Activated T-helper 1 cell treated with anti-CD3 and anti-CD28 coated beads, Interleukin-2, amount 50 U/mL, for 16 hours (primary cell): Measurements from ENCODE around the gene MEPCE.

ENCODE experiments used
- DNase-seq, 2 donors: peaks; one replicate each; pipeline ENCODE4 v3.0.0-alpha.2; 2020; ENCODE audit warnings: low read depth in 1 of 2, low spot score in 1 of 2

Gene MEPCE

DNA sequence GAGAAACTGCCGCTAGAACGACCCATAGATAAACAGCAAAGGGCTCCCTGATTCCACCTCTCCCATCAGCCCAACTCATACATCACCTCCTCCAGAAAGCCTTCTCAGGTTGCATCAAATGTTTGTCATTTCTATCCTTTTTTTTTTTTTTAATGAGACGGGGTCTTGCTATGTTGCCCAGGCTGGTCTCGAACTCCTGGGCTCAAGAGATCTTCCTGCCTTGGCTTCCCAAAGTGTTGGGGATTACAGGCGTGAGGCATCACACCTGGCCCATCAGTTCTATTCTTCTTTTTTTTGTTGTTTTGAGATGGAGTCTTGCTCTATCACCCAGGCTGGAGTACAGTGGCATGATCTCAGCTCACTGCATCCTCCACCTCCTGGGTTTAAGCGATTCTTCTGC is 27.4 kb downstream of the MEPCE start:
- DNase-seq = no peak

GRCh38 chr7:100464210-100464660 is 34.6 kb downstream of the MEPCE start, which contains the start of gene SPACDR:
Gene SPACDR, minus strand, starts transcription at chr7:100464260. Its CDS starts 235 bp downstream, at chr7:100464025.
- DNase-seq = no peak

DNA sequence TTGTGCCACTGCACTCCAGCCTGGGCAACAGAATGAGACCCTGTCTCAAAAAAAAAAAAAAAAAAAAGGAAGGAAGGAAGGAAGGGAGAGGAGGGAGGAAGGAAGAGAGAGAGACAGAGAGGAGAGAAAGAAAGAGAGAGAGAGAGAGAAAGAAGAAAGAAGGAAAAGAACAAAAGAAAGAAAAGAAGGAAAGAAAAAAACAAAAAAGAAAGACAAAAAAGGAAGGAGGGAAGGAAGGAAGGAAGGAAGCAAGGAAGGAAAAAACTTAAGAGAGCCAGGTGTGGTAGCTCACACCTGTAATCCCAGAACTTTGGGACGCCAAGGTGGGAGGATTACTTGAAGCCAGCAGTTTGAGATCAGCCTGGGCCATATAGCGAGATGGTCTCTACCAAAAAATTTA is 35.2 kb downstream of the MEPCE start:
- no peak for DNase-seq

- DNase-seq = no peak
Observed at GRCh38 chr7:100465299-100465698, 35.7 kb downstream of the MEPCE start.

DNA sequence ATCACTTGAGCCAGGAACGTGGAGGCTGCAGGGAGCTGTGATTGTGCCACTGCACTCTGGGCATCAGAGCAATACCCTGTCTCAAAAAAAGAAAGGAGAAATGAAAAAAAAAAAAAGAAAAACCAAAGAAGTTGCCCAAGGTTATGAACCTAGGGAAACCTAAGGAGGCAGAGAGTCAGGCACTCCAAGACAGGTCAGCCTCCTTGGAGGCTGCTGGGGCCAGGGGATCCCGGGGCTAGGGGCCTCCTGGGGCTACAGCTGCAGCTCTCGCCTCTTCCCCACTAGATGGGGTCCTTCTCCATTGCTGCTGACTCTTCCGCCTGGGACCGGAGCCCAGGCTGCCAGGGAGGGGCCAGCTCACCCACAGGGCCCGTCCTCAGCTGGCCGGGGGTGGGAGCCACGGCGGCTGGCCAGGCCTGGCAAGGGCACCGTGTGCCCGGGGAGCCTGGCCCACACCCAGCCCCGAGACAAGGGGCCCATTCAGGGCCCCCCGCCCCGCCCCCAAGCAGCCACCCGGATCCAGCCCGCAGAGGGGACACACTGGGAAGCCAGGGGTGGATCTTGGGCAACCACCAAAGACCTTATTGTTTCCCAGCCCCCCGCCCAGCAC is 36.2 kb downstream of the MEPCE start:
- DNase-seq = no peak

- no peak for DNase-seq
Observed at GRCh38 chr7:100466653-100467605, 37.3 kb downstream of the MEPCE start.

DNA sequence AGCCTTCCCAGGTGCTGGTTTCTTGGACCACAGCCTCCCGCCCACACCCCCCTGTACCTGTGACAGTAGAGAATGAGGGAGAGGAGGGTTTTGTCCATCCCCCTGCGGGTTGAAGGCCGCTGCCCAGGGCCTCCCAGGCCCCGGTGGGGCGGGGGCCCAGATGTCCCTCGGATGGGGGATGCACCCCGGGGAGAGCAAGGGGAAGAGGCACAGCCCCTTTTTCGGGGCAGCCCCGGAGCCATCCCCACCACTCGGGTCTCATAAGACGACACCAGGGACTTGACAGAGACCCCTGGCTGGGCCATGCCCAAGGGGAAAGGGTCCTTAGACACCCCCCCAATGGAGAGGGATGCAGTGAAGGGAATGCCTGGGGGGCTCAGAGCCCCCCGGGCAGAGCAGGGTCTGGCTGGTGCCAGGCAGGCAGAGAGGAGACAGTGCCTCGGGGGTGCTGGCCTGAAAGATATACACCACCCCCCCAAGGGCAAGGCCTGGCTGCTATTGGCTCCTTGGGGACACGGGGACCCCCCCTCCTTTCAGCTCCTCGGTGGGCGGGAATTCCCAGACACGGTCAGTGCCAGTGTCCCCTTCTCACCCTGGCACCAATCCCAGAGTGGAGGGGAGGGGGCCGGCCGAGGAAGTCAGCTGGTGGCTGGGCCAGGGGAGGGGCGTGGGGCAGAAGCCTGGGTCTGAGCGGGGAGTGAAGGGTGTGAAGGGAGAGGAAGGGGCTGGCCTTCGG is 38.2 kb downstream of the MEPCE start:
- DNase-seq = no peak

DNA sequence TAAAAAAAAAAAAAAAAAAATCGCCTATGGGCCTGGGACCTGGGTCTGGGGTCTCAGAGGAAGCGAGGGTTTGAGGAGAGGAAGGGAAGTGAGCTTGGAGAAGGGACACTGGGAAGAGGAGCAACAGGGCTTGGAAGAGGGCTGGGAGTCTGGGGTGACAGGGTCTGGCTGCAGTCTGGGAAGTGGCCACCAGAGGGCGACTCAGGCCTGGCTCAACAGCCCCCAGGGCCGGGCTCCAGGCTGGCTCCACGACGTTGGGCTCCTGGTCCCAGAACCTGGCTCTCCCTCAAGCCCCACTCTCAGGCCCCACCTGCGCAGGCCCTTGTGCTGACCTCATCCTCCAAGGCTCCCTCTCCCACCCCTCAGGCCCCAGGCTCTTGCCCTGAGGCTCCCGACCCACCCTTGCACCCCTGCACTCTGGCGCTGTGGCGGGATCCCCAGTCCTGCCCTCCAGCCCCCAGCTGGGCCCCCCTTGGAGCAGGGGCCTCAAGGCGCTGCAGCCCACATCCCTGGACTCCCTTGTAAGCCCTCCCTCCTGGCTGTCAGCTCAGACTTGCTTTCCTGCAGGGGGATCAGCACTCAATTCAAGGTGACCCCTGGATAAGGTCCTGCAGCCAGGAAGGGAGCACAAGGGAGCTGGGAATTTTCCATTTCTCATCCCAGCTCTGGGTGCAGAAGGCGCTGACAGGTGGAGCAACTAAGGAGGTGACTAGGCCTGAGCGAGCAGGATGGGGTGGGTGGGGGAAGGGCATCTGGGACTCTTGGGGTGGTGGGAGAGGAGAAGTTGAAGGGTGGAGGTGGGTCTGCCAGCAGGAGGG is 39.8 kb downstream of the MEPCE start:
- DNase-seq = peak; percentile 73 to 88

DNA sequence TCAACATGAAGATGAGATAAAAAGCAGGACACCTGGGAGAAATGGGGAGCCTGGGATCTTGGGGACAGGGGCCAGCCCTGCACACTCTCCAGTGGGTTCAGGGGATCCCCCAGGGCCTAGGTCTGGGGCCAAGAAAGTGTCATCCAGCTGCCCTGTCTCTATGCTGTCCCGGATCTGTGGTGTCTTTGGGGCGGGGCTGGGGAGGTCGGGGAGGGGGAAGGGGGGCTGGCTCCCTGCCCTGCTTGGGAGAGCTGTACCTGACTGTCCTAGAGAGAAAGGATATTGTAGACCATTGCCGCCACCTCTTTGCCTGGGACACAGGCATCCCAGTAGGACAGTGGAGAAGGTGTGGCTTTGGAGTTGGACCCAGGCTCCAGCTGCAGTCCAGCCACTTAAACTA is 41.4 kb downstream of the MEPCE start:
- no peak for DNase-seq

- DNase-seq = no peak
Observed at GRCh38 chr7:100472121-100472851, 42.7 kb downstream of the MEPCE start.

GRCh38 chr7:100472854-100473499 is 43.3 kb downstream of the MEPCE start:
- DNase-seq = no peak

DNA sequence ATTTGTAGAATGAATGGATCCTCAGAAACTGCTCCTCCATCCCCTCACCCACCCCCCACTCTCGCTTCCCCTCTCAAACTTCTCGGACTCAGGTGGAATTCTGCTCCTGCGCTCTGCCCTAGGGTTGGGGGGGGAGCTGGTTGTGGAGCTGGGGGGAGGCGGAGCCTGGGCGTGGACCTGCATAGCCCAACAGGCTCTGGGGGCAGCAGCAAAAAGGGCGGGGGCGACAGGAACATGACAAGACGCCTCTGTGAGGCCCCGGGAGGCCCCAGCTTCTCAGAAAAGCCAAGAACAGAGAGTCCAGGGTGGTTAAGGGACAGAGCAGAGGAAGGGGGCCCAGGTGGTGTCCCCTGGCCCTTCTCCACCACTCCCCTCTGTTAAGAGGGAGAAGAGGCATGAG is 45.9 kb downstream of the MEPCE start:
- no peak for DNase-seq

- no peak for DNase-seq
Observed at GRCh38 chr7:100476101-100476780, 46.6 kb downstream of the MEPCE start.

- no peak for DNase-seq
Observed at GRCh38 chr7:100476903-100477870, 47.6 kb downstream of the MEPCE start.

- no peak for DNase-seq
Observed at GRCh38 chr7:100477871-100478267, 48.2 kb downstream of the MEPCE start.

- DNase-seq = peak; percentile 86 to 88
Observed at GRCh38 chr7:100478958-100479660, 49.5 kb downstream of the MEPCE start, which contains the start of gene TSC22D4. Gene TSC22D4, minus strand, starts transcription at chr7:100479214. Its CDS starts 1,176 bp downstream, at chr7:100478038.

DNA sequence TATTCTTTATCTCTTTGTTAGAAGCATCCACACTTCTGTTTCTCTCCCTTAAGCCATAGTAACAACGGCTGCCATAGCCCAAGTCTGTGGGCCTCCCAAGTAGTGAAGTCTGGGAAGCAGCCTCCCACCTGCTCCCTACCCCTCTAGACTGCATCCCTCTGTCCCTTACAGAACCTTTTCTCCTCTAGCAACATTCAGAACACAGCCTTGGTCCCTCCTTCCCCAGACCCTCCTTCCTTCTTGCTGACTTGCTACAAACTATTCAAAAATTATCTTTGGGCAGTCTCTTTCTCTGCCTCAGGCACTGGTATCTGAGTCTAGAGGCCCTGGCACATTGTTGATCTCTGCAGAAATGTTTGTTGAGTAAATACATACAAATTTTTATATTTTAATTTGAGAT is 51.8 kb downstream of the MEPCE start:
- DNase-seq = no peak
